ENCODE measurements around the gene JPH4.

Gene JPH4

GRCh38 chr14:23561873-23562821 is 16.4 kb downstream of the JPH4 start:
- no peak for DNase-seq

GRCh38 chr14:23561259-23561658 is 17.3 kb downstream of the JPH4 start:
- DNase-seq: no peak

- no peak for DNase-seq
Measured at GRCh38 chr14:23559926-23560520, 18.6 kb downstream of the JPH4 start.

DNA sequence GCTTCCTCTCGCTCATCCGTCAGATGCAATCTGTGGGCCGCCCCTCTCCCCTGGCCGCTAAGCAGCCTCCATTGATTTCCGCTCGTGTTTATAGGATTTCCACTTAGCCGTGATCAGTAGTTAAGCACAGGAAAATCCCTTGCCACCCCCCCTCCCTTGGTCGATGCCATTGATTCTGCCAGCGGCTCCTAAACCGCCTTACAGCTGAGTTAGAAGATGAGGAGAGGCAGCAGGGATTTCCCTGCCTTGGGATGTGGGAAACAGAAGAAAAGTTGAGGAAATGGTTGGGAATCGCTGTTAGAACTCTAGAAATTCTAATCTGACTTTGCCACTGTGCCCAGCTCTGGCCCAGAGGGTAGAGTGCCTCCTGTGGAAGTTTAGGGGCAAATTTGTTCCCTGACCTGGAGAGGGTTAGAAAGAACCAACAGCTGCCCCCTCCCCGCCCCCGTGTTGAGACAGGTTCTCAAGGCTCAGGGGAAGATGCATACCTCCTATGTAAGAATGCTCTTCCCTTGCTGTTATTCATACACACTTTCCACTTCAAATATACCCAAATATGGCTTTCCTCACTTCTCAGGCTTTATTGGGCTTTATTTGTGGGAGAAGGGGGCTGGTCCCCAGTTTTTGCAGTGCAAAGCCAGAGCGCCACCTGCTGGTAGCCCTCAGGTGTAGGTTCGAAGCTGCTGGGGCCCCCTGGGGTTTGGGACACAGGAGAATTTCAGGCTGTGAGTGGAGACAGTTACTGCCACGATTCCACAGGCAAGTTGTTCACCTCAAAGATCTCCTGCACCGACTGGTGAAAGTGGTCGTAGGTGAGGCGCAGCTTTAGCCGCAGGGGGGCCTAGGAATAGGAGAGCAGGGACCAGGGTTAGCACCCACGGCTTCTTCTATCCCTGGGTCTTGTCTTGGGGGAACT is 19.3 kb downstream of the JPH4 start:
- peak; percentile 29 for DNase-seq

DNA sequence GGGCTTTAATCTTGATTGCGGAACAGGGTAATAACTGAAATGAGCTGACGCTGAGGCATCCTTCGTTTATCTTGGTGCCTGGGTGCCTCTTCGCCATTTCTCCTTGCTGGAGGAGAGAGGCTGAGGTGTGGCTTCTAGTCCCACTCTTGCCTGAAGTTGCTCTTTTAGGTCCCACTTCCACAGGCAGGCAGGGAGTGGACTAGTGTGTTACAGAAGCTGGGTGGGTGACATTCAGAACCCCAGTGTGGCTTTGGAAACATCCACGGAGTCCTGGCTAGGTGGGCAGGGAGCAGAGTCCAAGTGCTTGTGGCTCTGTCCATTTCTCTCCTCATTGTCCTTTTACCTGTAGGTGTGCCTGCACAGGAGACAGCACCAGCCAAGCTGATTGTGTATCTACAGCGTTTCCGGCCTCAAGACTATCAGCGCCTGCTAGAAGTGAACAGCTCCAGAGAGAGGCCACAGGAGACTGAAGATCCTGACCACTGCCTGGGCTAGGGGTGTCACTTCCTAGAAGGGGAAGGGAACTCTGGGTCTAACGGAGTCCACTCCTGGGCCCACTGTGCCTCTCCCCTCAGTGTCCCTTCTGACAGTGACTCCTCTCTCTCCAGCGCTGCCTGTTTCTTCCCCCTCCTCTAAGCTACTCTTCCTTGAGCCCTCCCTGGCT is 20.1 kb downstream of the JPH4 start:
- DNase-seq: no peak

GRCh38 chr14:23557946-23558345 is 20.6 kb downstream of the JPH4 start:
- DNase-seq: no peak

GRCh38 chr14:23557521-23557920 is 21.1 kb downstream of the JPH4 start:
- DNase-seq: no peak

GRCh38 chr14:23556700-23557440 is 21.7 kb downstream of the JPH4 start:
- no peak for DNase-seq

DNA sequence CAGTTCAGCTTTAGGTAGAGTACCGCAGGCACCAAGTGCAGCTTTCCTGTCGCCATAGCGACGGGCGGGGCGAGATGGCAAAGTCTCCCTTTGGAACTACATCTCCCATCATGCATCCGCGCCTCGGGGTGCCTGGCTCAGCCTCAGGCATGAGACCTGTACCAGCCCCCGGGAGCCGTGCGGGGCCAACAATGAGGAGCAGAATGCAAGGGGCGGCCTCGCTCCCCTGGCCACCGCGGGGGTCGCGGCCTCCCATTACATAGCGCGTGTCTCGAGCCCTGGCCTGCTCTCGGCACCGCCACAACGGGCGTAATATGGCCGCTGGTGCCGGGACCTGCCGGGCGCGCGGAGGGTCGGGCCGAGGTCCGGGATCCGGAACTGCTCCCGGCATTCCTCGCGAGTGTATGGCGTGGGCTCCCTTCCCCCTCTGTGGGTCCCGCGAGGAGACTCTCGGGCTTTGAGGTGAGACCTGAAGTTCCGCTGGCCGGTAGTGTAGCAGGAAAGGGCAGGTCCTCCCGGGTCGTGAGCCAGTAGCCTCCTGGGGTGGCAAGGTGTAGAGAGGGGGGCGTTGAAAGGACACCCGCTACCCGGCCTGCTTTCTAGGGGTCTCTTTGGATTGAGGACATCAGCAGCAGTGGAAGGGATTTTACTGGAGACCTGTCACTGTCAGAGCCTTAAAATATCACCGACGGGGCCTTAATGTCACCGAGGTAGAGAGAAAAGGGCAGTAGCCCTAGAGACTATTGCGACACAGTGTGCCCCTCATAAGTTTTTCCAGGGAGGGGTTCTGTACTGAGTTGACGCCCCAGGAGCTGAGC is 22.5 kb downstream of the JPH4 start, which contains the start of gene THTPA:
Gene THTPA (plus strand): TSS at position 390 of the 818 bp plus-strand sequence. CDS start 487 bp downstream, outside the sequence.
- peak; percentile 86 for DNase-seq

DNA sequence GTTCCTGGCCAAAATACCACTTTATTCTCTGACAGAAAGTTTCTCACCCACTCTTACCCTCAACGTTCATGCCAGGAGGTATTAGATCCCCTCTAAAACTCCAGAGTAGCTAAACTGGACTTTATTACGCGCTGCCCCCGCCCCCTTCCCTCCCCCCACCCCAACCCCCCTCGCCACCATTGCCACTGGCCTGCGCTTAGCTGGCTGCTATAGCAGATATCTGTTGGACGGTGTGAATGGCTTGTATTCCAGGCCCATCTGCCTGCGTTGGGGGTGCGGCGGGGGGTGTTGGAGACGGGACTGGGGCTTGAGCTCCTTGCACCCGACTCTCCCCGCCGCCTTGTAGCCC is 23.1 kb downstream of the JPH4 start:
- DNase-seq: no peak

DNA sequence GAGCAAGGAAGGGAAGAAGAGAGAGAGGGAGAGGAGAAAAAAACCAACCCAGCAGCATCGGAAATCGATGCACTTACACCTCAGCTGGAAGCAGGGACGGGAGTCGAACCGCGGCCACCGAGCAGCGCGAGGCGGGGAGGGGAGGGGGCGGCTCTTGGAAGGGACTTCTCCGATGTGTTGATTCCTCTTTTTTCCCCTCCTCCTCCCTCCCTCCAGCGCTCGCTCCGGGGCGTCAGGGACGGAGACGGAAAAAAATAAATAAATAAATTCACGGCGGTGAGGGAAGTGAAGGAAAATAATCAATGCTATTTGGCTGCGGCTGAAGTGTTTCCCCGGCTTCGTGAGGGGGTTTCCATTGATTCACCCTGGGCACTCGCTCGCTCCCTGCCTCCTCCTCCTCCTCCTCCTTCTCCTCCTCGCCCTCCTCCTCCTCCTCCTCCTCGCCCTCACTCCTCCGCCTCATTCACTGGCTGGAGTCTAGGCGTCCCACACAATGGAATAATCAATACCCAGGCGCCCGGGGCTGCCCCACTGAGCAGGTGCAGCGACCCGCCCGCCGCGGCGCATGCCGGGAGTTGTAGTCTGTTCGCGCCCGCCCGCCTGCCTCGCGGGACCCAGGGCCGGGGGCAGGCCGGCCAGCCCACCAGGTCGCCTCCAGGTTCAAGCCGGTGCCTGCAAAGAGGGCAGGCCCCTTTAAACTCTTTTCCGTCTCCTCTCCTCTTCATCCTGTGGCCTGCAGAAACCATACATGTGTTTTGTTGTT is 27.1 kb downstream of the JPH4 start, which contains the start of gene ZFHX2:
Gene ZFHX2 (minus strand): TSS at position 500 of the 763 bp plus-strand sequence. CDS start 16,440 bp downstream, outside the sequence.
- peak; percentile 94 for DNase-seq

- DNase-seq: no peak
Measured at GRCh38 chr14:23550812-23551265, 27.8 kb downstream of the JPH4 start.

GRCh38 chr14:23550131-23550811 is 28.3 kb downstream of the JPH4 start:
- DNase-seq: no peak

DNA sequence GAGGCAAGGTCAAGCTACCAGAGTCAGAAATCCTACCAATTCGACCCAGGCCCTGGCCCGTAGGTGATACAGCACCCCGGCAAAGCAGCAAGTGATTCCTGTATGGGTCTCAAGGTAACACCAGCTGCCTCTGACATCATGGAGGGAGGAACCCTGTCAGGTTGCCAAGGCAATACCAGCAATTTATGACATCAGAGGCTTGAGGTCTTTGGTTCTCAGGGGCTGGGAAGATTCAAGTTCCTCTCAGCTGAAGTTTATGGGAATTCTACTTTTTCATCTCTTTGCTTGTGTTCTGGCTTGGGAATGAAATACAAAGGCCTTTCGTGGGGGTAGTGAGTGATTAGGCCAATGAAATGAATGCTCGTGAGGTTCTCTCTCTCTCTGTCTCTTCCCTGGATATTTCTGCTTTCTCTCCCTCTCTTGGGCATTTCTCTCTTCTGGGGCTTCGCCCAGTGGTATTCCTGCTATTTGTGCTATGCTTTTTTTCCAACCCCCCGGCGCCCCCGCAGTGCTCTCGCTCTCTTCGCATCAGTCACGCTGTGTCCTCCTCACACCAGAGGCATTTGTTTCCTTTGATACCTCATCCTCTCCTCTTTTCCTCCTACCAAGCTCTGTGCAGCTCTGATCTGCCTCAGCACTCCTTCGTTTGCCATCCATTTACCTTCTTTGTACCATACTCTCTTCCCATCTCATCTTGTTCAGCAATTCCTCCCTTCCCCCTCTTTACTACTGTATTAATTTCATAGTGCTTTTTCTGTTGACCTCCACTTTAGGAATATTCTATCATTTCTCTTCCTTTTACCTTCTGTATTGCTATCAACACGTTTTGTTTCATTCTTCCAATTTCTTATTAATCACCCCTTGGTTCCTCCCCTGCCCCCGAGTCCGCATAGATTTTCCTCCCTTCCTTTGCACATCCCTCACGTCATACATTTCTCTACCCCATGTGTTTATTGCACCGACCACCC is 30.0 kb downstream of the JPH4 start:
- peak; percentile 41 for DNase-seq

DNA sequence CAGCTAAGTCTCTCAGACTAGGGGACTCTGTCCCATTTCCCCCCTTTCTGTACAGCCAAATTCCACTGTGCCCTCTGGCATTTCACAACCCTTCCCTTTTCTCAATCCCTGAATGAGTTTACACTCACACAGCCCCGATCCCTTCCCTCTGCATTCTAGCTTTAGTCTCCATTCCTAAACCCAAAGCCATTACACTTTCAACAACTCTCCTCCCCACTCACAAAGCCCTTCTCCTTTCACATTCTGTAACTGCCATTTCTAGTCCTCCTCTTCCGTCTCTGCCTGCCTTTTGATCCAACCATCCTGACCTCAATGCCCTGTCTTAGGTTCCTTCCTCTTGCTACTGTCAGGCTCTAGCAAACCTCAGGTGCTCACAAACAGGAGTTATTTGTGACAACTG is 30.7 kb downstream of the JPH4 start:
- DNase-seq: no peak

DNA sequence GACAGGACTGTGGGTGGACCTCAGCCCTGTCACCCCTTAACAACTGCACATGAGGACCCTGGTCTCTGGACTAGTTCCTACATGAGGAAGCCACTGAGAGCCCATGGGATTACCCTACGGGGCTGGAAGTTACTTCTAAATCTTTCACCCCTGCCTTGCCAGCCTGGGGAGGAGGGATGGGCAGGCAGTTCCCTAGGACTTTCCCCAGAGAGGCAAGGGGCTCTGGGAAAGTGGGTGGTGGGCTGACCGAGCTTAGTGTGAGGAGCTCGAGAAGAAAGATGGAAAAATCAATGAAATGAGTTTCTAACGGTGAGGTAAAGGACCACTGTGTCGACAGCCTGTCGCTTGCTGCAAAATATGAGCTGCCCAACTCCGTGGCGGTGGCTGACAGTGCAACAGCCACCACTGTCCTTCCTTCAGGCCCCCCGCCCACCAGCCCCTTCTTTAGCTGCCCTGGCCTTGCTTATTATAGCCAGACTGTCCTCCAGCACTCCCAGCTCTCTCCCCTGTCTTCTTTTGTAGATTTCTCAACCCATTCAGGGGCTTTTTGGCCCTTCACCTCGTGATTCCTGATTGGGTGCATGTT is 32.0 kb downstream of the JPH4 start:
- DNase-seq: no peak

DNA sequence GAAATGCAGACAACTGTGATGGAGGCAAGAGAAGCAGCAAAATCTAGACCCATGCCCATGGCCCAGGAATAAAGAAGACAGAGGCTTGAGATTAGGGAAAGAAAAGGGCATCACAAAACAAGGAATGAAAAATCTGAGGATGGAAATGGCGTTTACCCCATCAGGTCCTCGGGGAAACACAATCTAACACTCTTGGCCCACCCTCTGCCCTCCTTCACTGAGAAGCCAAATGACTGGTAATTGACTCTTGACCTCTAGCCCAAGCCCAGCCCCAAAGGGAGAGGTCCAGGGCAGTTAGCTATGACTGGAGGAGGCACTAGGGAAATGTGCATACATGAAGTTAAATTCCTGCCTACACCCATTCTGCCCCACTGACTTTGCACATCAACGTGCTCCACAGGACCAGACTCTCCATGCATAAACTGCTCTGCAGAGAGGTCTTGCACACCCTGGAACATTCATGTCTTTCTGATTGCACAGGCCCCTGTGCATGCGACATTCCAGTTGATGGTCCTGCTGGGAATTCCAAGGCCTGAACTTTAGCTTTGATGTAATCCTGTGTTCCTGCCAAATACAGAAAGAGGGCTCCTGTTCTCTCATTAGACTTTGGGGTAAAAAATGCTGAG is 32.7 kb downstream of the JPH4 start:
- no peak for DNase-seq
